GF-D8 (cell line): ENCODE data around the gene TBC1D3B.
A peak's percentile ranks its signal among the peaks of the same experiment; 100 is the strongest.
"Not testable (repeated sequence)": the region's sequence is repeated elsewhere in the genome, so short reads cannot be mapped to it uniquely, and the experiment has no call there.

Experiments
- DNase-seq: peaks from one replicate; lab custom pipeline; 2025; lab: John Stamatoyannopoulos, UW

TBC1D3B gene

GRCh38 chr17:36181446-36182175 is 5.2 kb upstream of the TBC1D3B start:
- not testable (repeated sequence) for DNase-seq

- not testable (repeated sequence) for DNase-seq
These were observed 7.6 kb downstream of the TBC1D3B start for GRCh38 chr17:36168836-36169235.

GRCh38 chr17:36153895-36154610 is 22.4 kb downstream of the TBC1D3B start:
- DNase-seq = no peak

- DNase-seq = no peak
These were observed 23.8 kb downstream of the TBC1D3B start for GRCh38 chr17:36152639-36153120.

- no peak for DNase-seq
These were observed 24.4 kb downstream of the TBC1D3B start for GRCh38 chr17:36151891-36152638.

- DNase-seq = no peak
These were observed 27.1 kb downstream of the TBC1D3B start for GRCh38 chr17:36149296-36149820.

GRCh38 chr17:36148559-36149295 is 27.7 kb downstream of the TBC1D3B start:
- DNase-seq = no peak

- DNase-seq = no peak
These were observed 28.8 kb downstream of the TBC1D3B start for GRCh38 chr17:36147601-36148000.

GRCh38 chr17:36144981-36145729 is 31.3 kb downstream of the TBC1D3B start:
- DNase-seq = no peak

- no peak for DNase-seq
These were observed 32.4 kb downstream of the TBC1D3B start for GRCh38 chr17:36144014-36144413.

GRCh38 chr17:36142806-36143205 is 33.6 kb downstream of the TBC1D3B start:
- DNase-seq = no peak

- no peak for DNase-seq
These were observed 34.2 kb downstream of the TBC1D3B start for GRCh38 chr17:36142235-36142634.

- no peak for DNase-seq
These were observed 40.0 kb downstream of the TBC1D3B start for GRCh38 chr17:36136439-36136838.

GRCh38 chr17:36136036-36136435 is 40.4 kb downstream of the TBC1D3B start:
- no peak for DNase-seq

- DNase-seq = no peak
These were observed 41.0 kb downstream of the TBC1D3B start for GRCh38 chr17:36135465-36135864.

- DNase-seq = no peak
These were observed 42.7 kb downstream of the TBC1D3B start for GRCh38 chr17:36133602-36134236.

- no peak for DNase-seq
These were observed 44.0 kb downstream of the TBC1D3B start for GRCh38 chr17:36132421-36132831.

GRCh38 chr17:36131931-36132330 is 44.5 kb downstream of the TBC1D3B start:
- DNase-seq = no peak

- peak; percentile 16 for DNase-seq
These were observed 45.0 kb downstream of the TBC1D3B start for GRCh38 chr17:36131421-36131820.

- no peak for DNase-seq
These were observed 46.1 kb downstream of the TBC1D3B start for GRCh38 chr17:36130346-36130745.
